ENCODE results near the gene USP11. TPM values are rescaled to one million over a fixed set of nuclear protein-coding genes. Genes with fewer than 3 reads are reported as not detected.

The USP11 gene
- total RNA-seq, 1 experiment from 2014 or later = 72.0 TPM

DNA sequence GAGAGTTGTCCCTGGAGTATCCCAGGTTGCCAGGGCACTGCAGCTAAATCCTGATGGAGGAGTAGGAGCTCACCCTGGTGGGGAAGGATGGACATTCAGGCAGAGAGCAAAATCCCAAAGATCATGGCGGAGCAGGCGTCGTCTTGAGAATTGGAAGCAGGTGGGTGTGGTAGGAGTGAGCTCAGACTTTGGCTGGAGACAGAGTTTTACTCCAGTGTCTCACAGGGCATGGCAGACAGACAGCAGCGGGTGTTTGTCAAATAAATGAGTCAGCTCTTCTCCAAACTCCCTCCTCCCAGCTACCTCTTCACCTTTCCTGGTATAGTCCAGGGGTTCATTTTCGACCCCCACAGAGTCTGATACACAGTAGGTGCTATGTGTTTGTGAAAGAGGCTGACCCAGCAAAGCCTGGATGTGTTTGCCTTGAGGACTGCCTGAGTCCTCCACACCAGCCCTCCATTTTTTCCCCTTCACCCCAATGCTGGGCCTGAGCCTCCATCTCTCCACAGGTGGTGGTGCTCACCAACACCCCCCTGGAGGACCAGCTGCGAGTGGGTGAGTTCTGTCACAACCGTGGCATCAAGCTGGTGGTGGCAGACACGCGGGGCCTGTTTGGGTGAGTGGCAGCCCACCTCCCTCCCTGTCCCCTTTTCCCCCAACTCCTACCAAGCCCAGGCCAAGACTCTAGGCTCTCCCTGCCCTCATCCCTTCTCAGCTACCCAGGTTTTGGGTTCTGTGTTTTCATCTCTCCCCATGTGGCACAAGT is 32.2 kb upstream of the USP11 start:
- H3K4me1 Mint-ChIP-seq (ENCODE audit: low read depth, unreplicated experiment) = peaks cover 14% of the 10 kb centered on the region
- H3K4me3 Mint-ChIP-seq (ENCODE audit: low read depth, unreplicated experiment) = no peak overlapping the region
- peaks cover 69% of the 10 kb centered on the region for H3K36me3 Mint-ChIP-seq (ENCODE audit: insufficient read depth, unreplicated experiment)
- H3K9me3 Mint-ChIP-seq (ENCODE audit: low read depth, unreplicated experiment) = no peaks in the 10 kb centered on the region
- intact Hi-C loops (cut with micrococcal nuclease; ENCODE audit: unreplicated experiment) = no loop called here
- CTCF ChIA-PET = interaction anchor here (1.0 kb wide), 1 partner anchor 17 kb away, joined by 6 read pairs; no protein-coding TSS in a partner anchor
- DNase-seq = no peak
- no peak overlapping the region for H3K27ac Mint-ChIP-seq (ENCODE audit: unreplicated experiment)
- TF ChIP-seq, protein P1, sequence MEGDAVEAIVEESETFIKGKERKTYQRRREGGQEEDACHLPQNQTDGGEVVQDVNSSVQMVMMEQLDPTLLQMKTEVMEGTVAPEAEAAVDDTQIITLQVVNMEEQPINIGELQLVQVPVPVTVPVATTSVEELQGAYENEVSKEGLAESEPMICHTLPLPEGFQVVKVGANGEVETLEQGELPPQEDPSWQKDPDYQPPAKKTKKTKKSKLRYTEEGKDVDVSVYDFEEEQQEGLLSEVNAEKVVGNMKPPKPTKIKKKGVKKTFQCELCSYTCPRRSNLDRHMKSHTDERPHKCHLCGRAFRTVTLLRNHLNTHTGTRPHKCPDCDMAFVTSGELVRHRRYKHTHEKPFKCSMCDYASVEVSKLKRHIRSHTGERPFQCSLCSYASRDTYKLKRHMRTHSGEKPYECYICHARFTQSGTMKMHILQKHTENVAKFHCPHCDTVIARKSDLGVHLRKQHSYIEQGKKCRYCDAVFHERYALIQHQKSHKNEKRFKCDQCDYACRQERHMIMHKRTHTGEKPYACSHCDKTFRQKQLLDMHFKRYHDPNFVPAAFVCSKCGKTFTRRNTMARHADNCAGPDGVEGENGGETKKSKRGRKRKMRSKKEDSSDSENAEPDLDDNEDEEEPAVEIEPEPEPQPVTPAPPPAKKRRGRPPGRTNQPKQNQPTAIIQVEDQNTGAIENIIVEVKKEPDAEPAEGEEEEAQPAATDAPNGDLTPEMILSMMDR (IDR thresholded peaks at IDR 0.05; ENCODE audit: unreplicated experiment) = no peak
- H3K27me3 Mint-ChIP-seq (ENCODE audit: unreplicated experiment) = no peaks in the 10 kb centered on the region
- no TSS peak for BruUV-seq (replicated peaks)

DNA sequence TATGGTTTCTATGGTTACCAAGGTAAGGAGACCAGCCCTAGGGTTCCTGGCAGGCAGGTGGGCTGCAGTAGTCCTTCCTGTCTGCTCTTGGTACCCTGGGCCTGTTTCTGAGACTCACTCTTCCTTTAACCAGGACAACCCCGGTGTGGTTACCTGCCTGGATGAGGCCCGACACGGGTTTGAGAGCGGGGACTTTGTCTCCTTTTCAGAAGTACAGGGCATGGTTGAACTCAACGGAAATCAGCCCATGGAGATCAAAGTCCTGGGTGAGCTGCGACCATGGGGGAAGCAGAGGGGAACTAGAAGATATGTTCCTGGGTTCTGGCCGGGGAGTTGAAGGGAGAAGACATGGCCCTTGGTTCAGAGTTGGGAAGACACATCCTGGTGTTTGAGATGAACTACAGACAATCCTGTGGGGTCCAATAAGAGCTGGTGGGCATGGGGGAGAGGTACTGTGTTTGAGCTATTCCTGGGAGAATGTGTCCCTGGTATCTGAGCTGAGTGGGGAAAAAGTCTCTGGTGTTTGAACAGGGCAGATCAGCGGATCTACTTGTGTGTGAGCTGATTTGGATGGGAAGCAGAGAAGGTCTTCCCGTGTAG is 31.4 kb upstream of the USP11 start:
- no TSS peak for BruUV-seq (replicated peaks)
- TF ChIP-seq, protein P1 (IDR thresholded peaks at IDR 0.05; ENCODE audit: unreplicated experiment) = no peak
- Mint-ChIP-seq H3K27me3 (ENCODE audit: unreplicated experiment) (no peaks in the 10 kb centered on the region), H3K9me3 (ENCODE audit: low read depth, unreplicated experiment) (no peaks in the 10 kb centered on the region), H3K27ac (ENCODE audit: unreplicated experiment) (no peak overlapping the region), H3K4me3 (ENCODE audit: low read depth, unreplicated experiment) (no peak overlapping the region), H3K4me1 (ENCODE audit: low read depth, unreplicated experiment) (peaks cover 5% of the 10 kb centered on the region), H3K36me3 (ENCODE audit: insufficient read depth, unreplicated experiment) (peaks cover 65% of the 10 kb centered on the region)
- CTCF ChIA-PET = no interaction called here
- intact Hi-C loops (cut with micrococcal nuclease; ENCODE audit: unreplicated experiment) = no loop called here
- DNase-seq = no peak

DNA sequence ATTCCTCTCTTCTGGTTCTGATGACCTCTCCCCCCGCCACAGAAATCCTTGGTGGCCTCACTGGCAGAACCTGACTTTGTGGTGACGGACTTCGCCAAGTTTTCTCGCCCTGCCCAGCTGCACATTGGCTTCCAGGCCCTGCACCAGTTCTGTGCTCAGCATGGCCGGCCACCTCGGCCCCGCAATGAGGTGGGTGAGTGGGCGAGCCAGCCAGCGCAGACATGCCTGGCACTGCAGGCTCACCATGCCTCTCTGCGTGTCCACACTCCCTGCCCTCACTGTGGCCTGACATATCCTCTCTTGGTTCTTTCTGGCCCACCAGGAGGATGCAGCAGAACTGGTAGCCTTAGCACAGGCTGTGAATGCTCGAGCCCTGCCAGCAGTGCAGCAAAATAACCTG is 30.5 kb upstream of the USP11 start:
- no peaks in the 10 kb centered on the region for H3K9me3 Mint-ChIP-seq (ENCODE audit: low read depth, unreplicated experiment)
- H3K27ac Mint-ChIP-seq (ENCODE audit: unreplicated experiment) = no peak overlapping the region
- intact Hi-C loops (cut with micrococcal nuclease; ENCODE audit: unreplicated experiment) = no loop called here
- BruUV-seq (replicated peaks) = no TSS peak
- DNase-seq = no peak
- H3K4me3 Mint-ChIP-seq (ENCODE audit: low read depth, unreplicated experiment) = no peak overlapping the region
- H3K36me3 Mint-ChIP-seq (ENCODE audit: insufficient read depth, unreplicated experiment) = peaks cover 56% of the 10 kb centered on the region
- H3K27me3 Mint-ChIP-seq (ENCODE audit: unreplicated experiment) = no peaks in the 10 kb centered on the region
- CTCF ChIA-PET = no interaction called here
- H3K4me1 Mint-ChIP-seq (ENCODE audit: low read depth, unreplicated experiment) = no peaks in the 10 kb centered on the region
- TF ChIP-seq, protein P1 (IDR thresholded peaks at IDR 0.05; ENCODE audit: unreplicated experiment) = no peak

DNA sequence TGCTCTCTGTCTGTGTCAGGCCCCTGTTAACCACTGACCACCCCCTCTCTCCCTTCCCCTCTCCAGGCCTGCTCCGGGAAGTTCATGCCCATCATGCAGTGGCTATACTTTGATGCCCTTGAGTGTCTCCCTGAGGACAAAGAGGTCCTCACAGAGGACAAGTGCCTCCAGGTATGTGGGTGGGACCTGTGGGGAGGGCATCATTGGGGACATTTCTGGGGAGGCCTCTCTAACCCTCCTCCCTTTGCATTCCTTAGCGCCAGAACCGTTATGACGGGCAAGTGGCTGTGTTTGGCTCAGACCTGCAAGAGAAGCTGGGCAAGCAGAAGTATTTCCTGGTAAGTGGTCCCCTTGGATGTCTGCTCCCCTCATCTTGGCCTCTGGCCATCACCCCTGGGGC is 29.9 kb upstream of the USP11 start:
- peaks cover 53% of the 10 kb centered on the region for H3K36me3 Mint-ChIP-seq (ENCODE audit: insufficient read depth, unreplicated experiment)
- DNase-seq = no peak
- H3K4me1 Mint-ChIP-seq (ENCODE audit: low read depth, unreplicated experiment) = no peaks in the 10 kb centered on the region
- no TSS peak for BruUV-seq (replicated peaks)
- no peak overlapping the region for H3K27ac Mint-ChIP-seq (ENCODE audit: unreplicated experiment)
- TF ChIP-seq, protein P1 (IDR thresholded peaks at IDR 0.05; ENCODE audit: unreplicated experiment) = no peak
- CTCF ChIA-PET = no interaction called here
- no peak overlapping the region for H3K4me3 Mint-ChIP-seq (ENCODE audit: low read depth, unreplicated experiment)
- H3K27me3 Mint-ChIP-seq (ENCODE audit: unreplicated experiment) = no peaks in the 10 kb centered on the region
- H3K9me3 Mint-ChIP-seq (ENCODE audit: low read depth, unreplicated experiment) = no peaks in the 10 kb centered on the region
- intact Hi-C loops (cut with micrococcal nuclease; ENCODE audit: unreplicated experiment) = no loop called here
